GM12878 (cell line): Measurements from ENCODE around the gene SPARC. TPM values are rescaled to one million over a fixed set of nuclear protein-coding genes. Genes with fewer than 3 reads are reported as not detected.

ENCODE experiments used
- ATAC-seq: fragments of 200-7000 bp; cut with Tn5 transposase; 3 replicates; pipeline ENCODE4 v1.9.1; 2020; ENCODE audit warnings: mild to moderate bottlenecking, moderate library complexity
- BruUV-seq: library from RNA; stranded (reverse); fragments of 400-500 nt; replicated peaks from 2 replicates; lab custom pipeline; 2021; lab: Mats Ljungman, UMichigan
- CTCF ChIA-PET: fragments of 300-600 bp; sonication (Branson Sonifier 250); formaldehyde crosslinking; extraction: SDS; loops from one replicate; lab custom pipeline; 2021; ENCODE audit warnings: inconsistent platforms; lab: Yijun Ruan, JAX
- POLR2A ChIA-PET: fragments of 350-600 bp; formaldehyde crosslinking; extraction: SDS; loops from one replicate; lab custom pipeline; 2021; ENCODE audit warnings: inconsistent platforms; lab: Charles Lee
- RAD21 ChIA-PET: fragments of 300-600 bp; sonication (Branson Sonifier 250); formaldehyde crosslinking; loops from one replicate; lab custom pipeline; 2023; ENCODE audit warnings: antibody characterized with exemption; ENCODE audit not compliant: unreplicated experiment; lab: Charles Lee
- SMC1A ChIA-PET: fragments of 300-600 bp; sonication (Branson Sonifier 250); formaldehyde crosslinking; loops from one replicate; lab custom pipeline; 2023; ENCODE audit not compliant: unreplicated experiment, uncharacterized antibody; lab: Charles Lee
- DNase-seq: peaks from one replicate; pipeline ENCODE4 v3.0.0-alpha.2; 2011; ENCODE audit warnings: low read depth, low spot score
- FAIRE-seq: peaks from 3 replicates; lab custom pipeline; 2011; peaks lifted over from hg19 to GRCh38; lab: Jason Lieb, UNC
- H2AFZ ChIP-seq: 2 replicates; pipeline ENCODE4 v1.6.0; 2011; ENCODE audit warnings: low read depth, low read length, control low read depth; ENCODE audit not compliant: control insufficient read depth
- H3K27ac ChIP-seq: 2 replicates; pipeline ENCODE4 v1.5.1; 2011; ENCODE audit warnings: control low read depth; ENCODE audit not compliant: control insufficient read depth, insufficient read depth
- H3K27me3 ChIP-seq, 2 experiments: replicated peaks in 1 of 2; 2 replicates each; pipeline versions ENCODE4 v1.6.0 to v1.6.1; 2011; ENCODE audit warnings: low read length in 1 of 2; ENCODE audit not compliant: control insufficient read depth in 2 of 2, insufficient read depth in 2 of 2
- H3K36me3 ChIP-seq, 2 experiments: 2 replicates each; pipeline ENCODE4 v1.5.1; 2011; ENCODE audit warnings: low read length in 1 of 2; ENCODE audit not compliant: control insufficient read depth in 2 of 2, insufficient read depth in 2 of 2
- H3K4me1 ChIP-seq: 2 replicates; pipeline ENCODE4 v1.6.1; 2011; ENCODE audit warnings: mild to moderate bottlenecking, low read length, moderate library complexity, mixed read lengths; ENCODE audit not compliant: control insufficient read depth, insufficient read depth
- H3K4me2 ChIP-seq: 2 replicates; pipeline ENCODE4 v1.6.0; 2011; ENCODE audit warnings: control low read depth; ENCODE audit not compliant: control insufficient read depth, insufficient read depth
- H3K4me3 ChIP-seq: fragments of 200-600 bp; sonication (generic); 2 replicates; pipeline ENCODE4 v1.5.1; 2016
- H3K79me2 ChIP-seq: 2 replicates; pipeline ENCODE4 v1.6.0; 2011; ENCODE audit warnings: low read length; ENCODE audit not compliant: control insufficient read depth, insufficient read depth
- H3K9ac ChIP-seq: 2 replicates; pipeline ENCODE4 v1.8.0; 2011; ENCODE audit warnings: low read length, control low read depth, mixed read lengths; ENCODE audit not compliant: control insufficient read depth, insufficient read depth
- H3K9me3 ChIP-seq: replicated peaks from 3 replicates; pipeline ENCODE4 v1.5.1; 2011; ENCODE audit warnings: mild to moderate bottlenecking, low read length; ENCODE audit not compliant: control insufficient read depth, insufficient read depth
- H4K20me1 ChIP-seq: 2 replicates; pipeline ENCODE4 v1.6.0; 2011; ENCODE audit not compliant: control insufficient read depth, insufficient read depth
- CHD2 ChIP-seq: IDR thresholded peaks from 2 replicates; pipeline ENCODE4 v1.6.1; 2011; ENCODE audit warnings: low read depth, low read length, improper control_type of control experiment, borderline replicate concordance
- EED ChIP-seq: sonication (generic); IDR thresholded peaks from 2 replicates; pipeline ENCODE4 v1.6.1; 2016; ENCODE audit warnings: antibody characterized with exemption, low read depth
- ESRRA ChIP-seq: IDR thresholded peaks from 2 replicates; pipeline ENCODE4 v1.6.1; 2012; ENCODE audit warnings: mild to moderate bottlenecking, low read length, improper control_type of control experiment
- MYC ChIP-seq: IDR thresholded peaks from 2 replicates; pipeline ENCODE4 v1.6.1; 2011; ENCODE audit warnings: mild to moderate bottlenecking, low read length, moderate library complexity, inconsistent platforms; ENCODE audit not compliant: insufficient read depth, insufficient replicate concordance, insufficient read length, severe bottlenecking
- PAX5 ChIP-seq: IDR thresholded peaks from 2 replicates; pipeline ENCODE4 v1.6.1; 2011; ENCODE audit warnings: low read depth, low read length, borderline replicate concordance
- RB1 ChIP-seq: fragments of 450-650 bp; formaldehyde crosslinking; IDR thresholded peaks from 2 replicates; pipeline ENCODE4 v1.6.1; 2017; ENCODE audit warnings: mild to moderate bottlenecking, borderline replicate concordance
- RCOR1 ChIP-seq: conservative IDR thresholded peaks from 2 replicates; pipeline ENCODE4 v1.6.1; 2012; ENCODE audit warnings: low read depth, low read length, improper control_type of control experiment
- SMC3 ChIP-seq: IDR thresholded peaks from 2 replicates; pipeline ENCODE4 v1.6.1; 2011; ENCODE audit warnings: low read length, improper control_type of control experiment, borderline replicate concordance
- SREBF2 ChIP-seq: IDR thresholded peaks from 2 replicates; pipeline ENCODE4 v1.6.1; 2012; ENCODE audit warnings: mild to moderate bottlenecking, low read length
- SRF ChIP-seq, 2 experiments: IDR thresholded peaks; 2 replicates each; pipeline ENCODE4 v1.6.1; 2011; ENCODE audit warnings: low read depth in 2 of 2, low read length in 2 of 2, mild to moderate bottlenecking in 1 of 2, moderate library complexity in 1 of 2
- TBL1XR1 ChIP-seq: IDR thresholded peaks from 2 replicates; pipeline ENCODE4 v1.6.1; 2012; ENCODE audit warnings: low read depth, low read length, improper control_type of control experiment
- YBX1 ChIP-seq: fragments of 450-650 bp; IDR thresholded peaks from 2 replicates; pipeline ENCODE4 v1.6.1; 2016; ENCODE audit warnings: antibody characterized with exemption
- YY1 ChIP-seq: IDR thresholded peaks from 2 replicates; pipeline ENCODE4 v1.6.1; 2011; ENCODE audit warnings: low read depth, mild to moderate bottlenecking, low read length
- WGBS: methylation state at CpG from one replicate; pipeline ENCODE4 v1.1.6; 2016; ENCODE audit warnings: low lambda C conversion rate; ENCODE audit not compliant: insufficient replicate concordance, insufficient coverage; ENCODE audit errors: missing lambda C conversion rate; 5-methylcytosine and 5-hydroxymethylcytosine counted together
- in situ Hi-C: fragments of 300-500 bp; cut with MboI; formaldehyde crosslinking; loops from 9 replicates; pipeline ENCODE4 v1.14.3; 2018; ENCODE audit warnings: mixed read lengths
- intact Hi-C: fragments of 100-400 bp; cut with micrococcal nuclease; formaldehyde crosslinking; loops from one replicate; pipeline ENCODE4 v1.14.2; 2022; ENCODE audit not compliant: unreplicated experiment
- polyA plus RNA-seq, 11 experiments: library from polyadenylated mRNA; depleted of rRNA in 4 of 11; unstranded in 6 of 11; stranded (reverse) in 5 of 11; fragments of >200 nt; fragmentation: Nextera tagmentation in 4 of 11; fragmentation: Illumina TruSeq in 1 of 11; extraction: Ambion mirVana in 4 of 11; extraction: Trizol in 1 of 11; gene quantifications; 1 replicate in 1 of 11; 2 replicates in 10 of 11; pipeline versions ENCODE4 v1.2.1 to v1.2.3, GENCODE V29; 2011 to 2016; ENCODE audit warnings: inconsistent platforms in 2 of 11, missing spikeins in 2 of 11, low read depth in 1 of 11
- total RNA-seq, 4 experiments: library from RNA; depleted of rRNA in 3 of 4; stranded (reverse); fragments of >200 nt in 3 of 4; fragmentation: Illumina TruSeq in 1 of 4; extraction: Trizol in 1 of 4; gene quantifications; 2 replicates each; pipeline versions ENCODE4 v1.2.1 to v1.2.3, GENCODE V29; 2013 to 2021
- TF ChIP-seq, protein P1 (sequence below), 3 experiments: IDR thresholded peaks in 2 of 3; conservative IDR thresholded peaks in 1 of 3; 2 replicates each; pipeline ENCODE4 v1.5.1; 2011; ENCODE audit warnings: low read depth in 3 of 3, low read length in 3 of 3, mild to moderate bottlenecking in 3 of 3, control low read depth in 2 of 3, moderate library complexity in 2 of 3, inconsistent platforms in 1 of 3, mixed read lengths in 1 of 3; ENCODE audit not compliant: control insufficient read depth in 2 of 3, insufficient read depth in 1 of 3; ENCODE audit errors: extremely low read depth in 1 of 3
- TF ChIP-seq, protein P2 (sequence below): fragments of 450-650 bp; IDR thresholded peaks from 2 replicates; pipeline ENCODE4 v1.6.1; 2017; ENCODE audit warnings: antibody characterized with exemption, mild to moderate bottlenecking, moderate library complexity

Gene SPARC
- total and polyA plus RNA-seq, 10 of the 15 experiments (the other 5 are each of a cell fraction or from before 2014, with no cell fraction given): 29.6 to 154 (median 57.0) TPM

DNA sequence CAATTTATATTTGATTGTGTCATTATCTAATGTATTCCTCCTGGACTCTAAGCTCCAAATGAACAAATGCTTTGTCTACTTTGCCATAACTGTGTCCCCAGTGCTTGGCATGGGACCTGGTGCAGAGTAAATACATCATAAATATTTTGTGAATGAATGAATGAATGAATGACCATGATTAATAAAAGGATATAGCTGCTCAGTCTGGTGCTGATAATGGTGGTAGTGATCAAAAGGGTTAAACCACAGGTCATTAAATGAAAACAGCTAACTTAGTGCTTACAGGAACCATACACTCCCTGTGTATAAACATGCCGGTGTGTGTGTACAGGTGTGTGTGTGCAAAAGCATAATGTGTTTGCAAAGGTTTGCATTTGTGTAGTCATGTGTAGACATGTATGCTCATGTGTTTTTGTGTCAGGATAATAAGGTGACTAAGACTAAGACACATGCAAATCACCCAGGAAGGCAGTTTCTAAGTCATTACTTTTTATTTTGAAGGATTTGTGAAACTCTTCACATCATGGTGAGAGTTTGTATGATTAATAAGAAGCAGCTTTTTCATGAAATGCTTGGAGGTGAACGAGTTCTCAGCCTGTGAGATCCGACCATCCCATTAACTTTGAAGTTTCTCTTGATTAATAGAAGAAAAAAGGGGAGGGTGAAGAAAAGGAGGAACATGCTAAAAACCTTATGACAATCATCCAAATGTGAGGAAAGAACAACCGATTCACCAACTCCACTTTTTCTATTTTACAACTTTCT, 24.6 kb downstream of the SPARC start:
- ChIA-PET POLR2A (interaction anchor here (0.5 to 4.4 kb wide), 10 partner anchors 10 to 226 kb away, joined by 3 to 37 read pairs (median 4); no protein-coding TSS in a partner anchor), SMC1A (interaction anchor here (0.7 to 12.1 kb wide), 30 partner anchors 8 to 481 kb away, joined by 3 to 256 read pairs (median 6); partner anchors contain the start of gene SPARC), RAD21 (interaction anchor here (1.1 to 8.0 kb wide), 11 partner anchors 10 to 220 kb away, joined by 3 to 207 read pairs (median 11); partner anchors contain the start of gene G3BP1), CTCF (interaction anchor here (0.6 to 7.5 kb wide), 23 partner anchors 10 to 762 kb away, joined by 3 to 381 read pairs (median 5); partner anchors contain the start of gene G3BP1)
- H3K79me2 ChIP-seq: no peaks in the 10 kb centered on the region
- intact Hi-C loops (loop anchor here (2.0 to 5.0 kb wide), 3 partner anchors 25 to 49 kb away; partner anchors contain the start of gene SPARC), in situ Hi-C loops (loop anchor here (5.0 kb wide), 1 partner anchor 80 kb away; no protein-coding TSS in a partner anchor)
- no peak overlapping the region for H2AFZ ChIP-seq
- peak overlapping the region; percentile 23; the same call in 1 of the 2 replicates for H3K4me3 ChIP-seq
- no peaks in the 10 kb centered on the region for H3K27me3 ChIP-seq
- peak overlapping the region; percentile 76 for H3K9ac ChIP-seq
- H3K4me1 ChIP-seq: peaks cover 42% of the 10 kb centered on the region
- no peaks in the 10 kb centered on the region for H3K9me3 ChIP-seq
- BruUV-seq: no TSS peak
- peaks cover 0 to 7% of the 10 kb centered on the region in 2 experiments; a peak in 1 of 4 replicates for H3K36me3 ChIP-seq
- WGBS: 5% methylated on average over 4 of the region's 4 CpGs
- H3K27ac ChIP-seq: peak overlapping the region; percentile 96
- DNase-seq (peak; percentile 82), ATAC-seq (peak; percentile 79), FAIRE-seq (peak; percentile 78)
- no peaks in the 10 kb centered on the region for H4K20me1 ChIP-seq
- H3K4me2 ChIP-seq: peak overlapping the region; percentile 75
- TF ChIP-seq SMC3 (no peak), TBL1XR1 (no peak), YBX1 (no peak), EED (no peak), PAX5 (peak; percentile 63; the same call in 1 of the 2 replicates), CHD2 (no peak), SREBF2 (no peak), RB1 (no peak), SRF (IDR thresholded peaks at IDR 0.05; ENCODE audit: low read depth in 2 of 2, low read length in 2 of 2) (no peak), MYC (no peak), ESRRA (no peak), RCOR1 (no peak), YY1 (no peak)
- TF ChIP-seq, protein P1, sequence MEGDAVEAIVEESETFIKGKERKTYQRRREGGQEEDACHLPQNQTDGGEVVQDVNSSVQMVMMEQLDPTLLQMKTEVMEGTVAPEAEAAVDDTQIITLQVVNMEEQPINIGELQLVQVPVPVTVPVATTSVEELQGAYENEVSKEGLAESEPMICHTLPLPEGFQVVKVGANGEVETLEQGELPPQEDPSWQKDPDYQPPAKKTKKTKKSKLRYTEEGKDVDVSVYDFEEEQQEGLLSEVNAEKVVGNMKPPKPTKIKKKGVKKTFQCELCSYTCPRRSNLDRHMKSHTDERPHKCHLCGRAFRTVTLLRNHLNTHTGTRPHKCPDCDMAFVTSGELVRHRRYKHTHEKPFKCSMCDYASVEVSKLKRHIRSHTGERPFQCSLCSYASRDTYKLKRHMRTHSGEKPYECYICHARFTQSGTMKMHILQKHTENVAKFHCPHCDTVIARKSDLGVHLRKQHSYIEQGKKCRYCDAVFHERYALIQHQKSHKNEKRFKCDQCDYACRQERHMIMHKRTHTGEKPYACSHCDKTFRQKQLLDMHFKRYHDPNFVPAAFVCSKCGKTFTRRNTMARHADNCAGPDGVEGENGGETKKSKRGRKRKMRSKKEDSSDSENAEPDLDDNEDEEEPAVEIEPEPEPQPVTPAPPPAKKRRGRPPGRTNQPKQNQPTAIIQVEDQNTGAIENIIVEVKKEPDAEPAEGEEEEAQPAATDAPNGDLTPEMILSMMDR (IDR thresholded peaks at IDR 0.05 in 2 of 3, conservative IDR thresholded peaks at IDR 0.05 in 1 of 3; ENCODE audit: control insufficient read depth in 2 of 3, extremely low read depth in 1 of 3, insufficient read depth in 1 of 3, low read depth in 3 of 3, low read length in 3 of 3): no peak
- TF ChIP-seq, protein P2, sequence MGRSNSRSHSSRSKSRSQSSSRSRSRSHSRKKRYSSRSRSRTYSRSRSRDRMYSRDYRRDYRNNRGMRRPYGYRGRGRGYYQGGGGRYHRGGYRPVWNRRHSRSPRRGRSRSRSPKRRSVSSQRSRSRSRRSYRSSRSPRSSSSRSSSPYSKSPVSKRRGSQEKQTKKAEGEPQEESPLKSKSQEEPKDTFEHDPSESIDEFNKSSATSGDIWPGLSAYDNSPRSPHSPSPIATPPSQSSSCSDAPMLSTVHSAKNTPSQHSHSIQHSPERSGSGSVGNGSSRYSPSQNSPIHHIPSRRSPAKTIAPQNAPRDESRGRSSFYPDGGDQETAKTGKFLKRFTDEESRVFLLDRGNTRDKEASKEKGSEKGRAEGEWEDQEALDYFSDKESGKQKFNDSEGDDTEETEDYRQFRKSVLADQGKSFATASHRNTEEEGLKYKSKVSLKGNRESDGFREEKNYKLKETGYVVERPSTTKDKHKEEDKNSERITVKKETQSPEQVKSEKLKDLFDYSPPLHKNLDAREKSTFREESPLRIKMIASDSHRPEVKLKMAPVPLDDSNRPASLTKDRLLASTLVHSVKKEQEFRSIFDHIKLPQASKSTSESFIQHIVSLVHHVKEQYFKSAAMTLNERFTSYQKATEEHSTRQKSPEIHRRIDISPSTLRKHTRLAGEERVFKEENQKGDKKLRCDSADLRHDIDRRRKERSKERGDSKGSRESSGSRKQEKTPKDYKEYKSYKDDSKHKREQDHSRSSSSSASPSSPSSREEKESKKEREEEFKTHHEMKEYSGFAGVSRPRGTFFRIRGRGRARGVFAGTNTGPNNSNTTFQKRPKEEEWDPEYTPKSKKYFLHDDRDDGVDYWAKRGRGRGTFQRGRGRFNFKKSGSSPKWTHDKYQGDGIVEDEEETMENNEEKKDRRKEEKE: no peak
